B cell (primary cell): ENCODE data around the gene ANAPC5. TPM values are rescaled to one million over a fixed set of nuclear protein-coding genes. Genes with fewer than 3 reads are reported as not detected.

ENCODE experiments used
- ATAC-seq: fragments of 200-7000 bp; cut with Tn5 transposase; one replicate; pipeline ENCODE4 v1.10.0; 2021; ENCODE audit warnings: low read depth, mild to moderate bottlenecking, moderate number of reproducible peaks, moderate library complexity
- CTCF ChIA-PET: fragments of 350-600 bp; sonication (Branson Sonifier 250); formaldehyde crosslinking; loops from one replicate; lab custom pipeline; 2021; ENCODE audit warnings: antibody characterized with exemption, inconsistent platforms; lab: Charles Lee
- POLR2A ChIA-PET: fragments of 350-600 bp; sonication (Branson Sonifier 250); formaldehyde crosslinking; loops from one replicate; lab custom pipeline; 2021; ENCODE audit warnings: antibody characterized with exemption; lab: Charles Lee
- DNase-seq: peaks from one replicate; pipeline ENCODE4 v3.0.0; 2013
- H2AFZ ChIP-seq: 2 replicates; pipeline ENCODE4 v1.6.1; 2012; ENCODE audit warnings: mild to moderate bottlenecking, low read depth, low read length; ENCODE audit not compliant: insufficient read depth, poor library complexity, severe bottlenecking
- H3K27ac ChIP-seq, 2 donors: 1 replicate in 1 of 2; 2 replicates in 1 of 2; pipeline ENCODE4 v1.5.1; 2012 to 2013; ENCODE audit warnings: low read length in 2 of 2, mild to moderate bottlenecking in 2 of 2, moderate library complexity in 1 of 2
- H3K27me3 ChIP-seq, 4 experiments: fragments of 200-600 bp in 1 of 4; sonication (generic) in 1 of 4; replicated peaks in 1 of 4; 1 replicate in 2 of 4; 2 replicates in 2 of 4; pipeline versions ENCODE4 v1.6.1 to v1.7.0; 2013 to 2016; ENCODE audit warnings: low read length in 3 of 4, mild to moderate bottlenecking in 2 of 4, mixed read lengths in 1 of 4, moderate library complexity in 1 of 4; ENCODE audit not compliant: insufficient read depth in 4 of 4, control insufficient read depth in 3 of 4; ENCODE audit errors: control extremely low read depth in 1 of 4
- H3K36me3 ChIP-seq, 2 experiments: replicated peaks in 1 of 2; 1 replicate in 1 of 2; 2 replicates in 1 of 2; pipeline versions ENCODE4 v1.6.1 to v1.7.1; 2013; ENCODE audit warnings: low read length in 1 of 2; ENCODE audit not compliant: insufficient read depth in 2 of 2, control insufficient read depth in 1 of 2; ENCODE audit errors: control extremely low read depth in 1 of 2, extremely low read depth in 1 of 2
- H3K4me1 ChIP-seq, 2 donors: fragments of 200-600 bp in 1 of 2; sonication (generic) in 1 of 2; 1 replicate in 1 of 2; 2 replicates in 1 of 2; pipeline versions ENCODE4 v1.5.1 to v1.6.1; 2013 to 2017; ENCODE audit warnings: low read length in 2 of 2; ENCODE audit not compliant: control insufficient read depth in 2 of 2, insufficient read depth in 2 of 2
- H3K4me2 ChIP-seq: replicated peaks from 2 replicates; pipeline ENCODE3; 2012; ENCODE audit warnings: mild to moderate bottlenecking, low read depth, low read length; ENCODE audit not compliant: poor library complexity, severe bottlenecking
- H3K4me3 ChIP-seq, 5 experiments: fragments of 200-600 bp in 1 of 5; sonication (generic) in 1 of 5; 1 replicate in 3 of 5; 2 replicates in 2 of 5; pipeline versions ENCODE4 v1.5.1 to v1.7.0; 2011 to 2016; ENCODE audit warnings: low read length in 4 of 5, mild to moderate bottlenecking in 4 of 5, low read depth in 2 of 5, control low read depth in 1 of 5, moderate library complexity in 1 of 5; ENCODE audit not compliant: insufficient read depth in 1 of 5; ENCODE audit errors: control extremely low read depth in 1 of 5, extremely low read depth in 1 of 5
- H3K79me2 ChIP-seq: fragments of 200-600 bp; sonication (generic); one replicate; pipeline ENCODE4 v1.6.0; 2016; ENCODE audit warnings: low read length; ENCODE audit not compliant: control insufficient read depth, insufficient read depth
- H3K9ac ChIP-seq: fragments of 200-600 bp; sonication (generic); 2 replicates; pipeline ENCODE4 v1.6.1; 2017; ENCODE audit warnings: mild to moderate bottlenecking, low read length, moderate library complexity
- H3K9me3 ChIP-seq, 3 donors: one replicate each; pipeline versions ENCODE4 v1.6.1 to v1.7.1; 2013; ENCODE audit warnings: low read length in 2 of 3; ENCODE audit not compliant: control insufficient read depth in 2 of 3, insufficient read depth in 1 of 3; ENCODE audit errors: control extremely low read depth in 1 of 3
- H4K20me1 ChIP-seq: 2 replicates; pipeline ENCODE4 v1.6.0; 2012; ENCODE audit warnings: mild to moderate bottlenecking, low read length; ENCODE audit not compliant: insufficient read depth, control insufficient read depth, poor library complexity, severe bottlenecking
- H3K27ac Mint-ChIP-seq: one replicate; pipeline ENCODE4 v1.8.0; 2021; ENCODE audit warnings: mixed read lengths
- H3K27me3 Mint-ChIP-seq: one replicate; pipeline ENCODE4 v1.8.0; 2021; ENCODE audit warnings: mixed read lengths
- H3K4me1 Mint-ChIP-seq: one replicate; pipeline ENCODE4 v1.8.0; 2021; ENCODE audit warnings: mixed read lengths
- H3K4me3 Mint-ChIP-seq: one replicate; pipeline ENCODE4 v1.8.0; 2021; ENCODE audit warnings: mixed read lengths
- H3K9me3 Mint-ChIP-seq: one replicate; pipeline ENCODE4 v1.8.0; 2022; ENCODE audit warnings: mixed read lengths; ENCODE audit not compliant: insufficient read depth
- CTCF ChIP-seq: fragments of 200-600 bp; IDR thresholded peaks from one replicate; pipeline ENCODE4 v1.8.0; 2022; ENCODE audit warnings: antibody characterized with exemption, mild to moderate bottlenecking
- EZH2 ChIP-seq: IDR thresholded peaks from 2 replicates; pipeline ENCODE4 v1.6.1; 2012; ENCODE audit warnings: borderline replicate concordance, low read depth, mild to moderate bottlenecking, moderate library complexity, low read length; ENCODE audit not compliant: insufficient read depth, poor library complexity, severe bottlenecking
- WGBS: methylation state at CpG from one replicate; pipeline ENCODE4 v1.1.5; 2013; ENCODE audit warnings: missing lambda C conversion rate; ENCODE audit not compliant: insufficient coverage; 5-methylcytosine and 5-hydroxymethylcytosine counted together
- intact Hi-C: fragments of 100-400 bp; cut with micrococcal nuclease; formaldehyde crosslinking; loops from one replicate; pipeline ENCODE4 v1.10.0; 2022
- polyA plus RNA-seq: library from polyadenylated mRNA; depleted of rRNA; stranded (reverse); fragments of >200 nt; gene quantifications from 2 replicates; pipeline ENCODE4 v1.2.3, GENCODE V29; 2012
- total RNA-seq, 2 donors: library from RNA; stranded (reverse); fragments of 120-200 nt in 1 of 2; gene quantifications; 1 replicate in 1 of 2; 2 replicates in 1 of 2; pipeline versions ENCODE4 v1.2.3 to v1.2.4, GENCODE V29; 2013 to 2022

Gene ANAPC5
- total and polyA plus RNA-seq, 2 donors (not counting 1 experiment from before 2014, with no cell fraction given): 150 to 171 TPM

GRCh38 chr12:121326996-121327674 is 25.1 kb downstream of the ANAPC5 start:
- CTCF ChIA-PET: interaction anchor here (1.2 to 2.0 kb wide), 2 partner anchors 8 to 12 kb away, joined by 3 to 6 read pairs; no protein-coding TSS in a partner anchor

More at GRCh38 chr12:121326996-121327674, 25.1 kb downstream of the ANAPC5 start:
- H3K9me3 ChIP-seq: no peaks in the 10 kb centered on the region
- Mint-ChIP-seq H3K9me3 (no peaks in the 10 kb centered on the region), H3K27ac (no peak overlapping the region), H3K27me3 (no peaks in the 10 kb centered on the region), H3K4me1 (no peaks in the 10 kb centered on the region), H3K4me3 (no peak overlapping the region)
- H2AFZ ChIP-seq: no peak overlapping the region
- H3K36me3 ChIP-seq: peaks cover 24 to 84% of the 10 kb centered on the region in 2 experiments
- H3K4me1 ChIP-seq: no peaks in the 10 kb centered on the region
- no peak overlapping the region for H3K4me2 ChIP-seq
- peaks cover 5% of the 10 kb centered on the region for H3K79me2 ChIP-seq
- no peak overlapping the region for H3K27ac ChIP-seq
- ATAC-seq: no peak
- WGBS: 73% methylated on average over 17 of the region's 21 CpGs
- H3K27me3 ChIP-seq: no peaks in the 10 kb centered on the region
- POLR2A ChIA-PET: interaction anchor here (0.5 kb wide), 1 partner anchor 344 kb away, joined by 6 read pairs; no protein-coding TSS in a partner anchor
- no peak for TF ChIP-seq CTCF
- no peak for TF ChIP-seq EZH2
- H4K20me1 ChIP-seq: no peaks in the 10 kb centered on the region
- no peak overlapping the region for H3K9ac ChIP-seq
- no peak overlapping the region for H3K4me3 ChIP-seq
- DNase-seq: no peak
- intact Hi-C loops: no loop called here
